DMS153 treated with DMSO at 0.1 percent for 48 hours (cell line): ENCODE measurements around the gene LHPP.
"Not testable (repeated sequence)": the region's sequence is repeated elsewhere in the genome, so short reads cannot be mapped to it uniquely, and the experiment has no call there.

Experiments used
- DNase-seq: peaks from one replicate; lab custom pipeline; 2025; ENCODE audit not compliant: unreplicated experiment; lab: John Stamatoyannopoulos, UW

LHPP gene, protein sequence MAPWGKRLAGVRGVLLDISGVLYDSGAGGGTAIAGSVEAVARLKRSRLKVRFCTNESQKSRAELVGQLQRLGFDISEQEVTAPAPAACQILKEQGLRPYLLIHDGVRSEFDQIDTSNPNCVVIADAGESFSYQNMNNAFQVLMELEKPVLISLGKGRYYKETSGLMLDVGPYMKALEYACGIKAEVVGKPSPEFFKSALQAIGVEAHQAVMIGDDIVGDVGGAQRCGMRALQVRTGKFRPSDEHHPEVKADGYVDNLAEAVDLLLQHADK

DNA sequence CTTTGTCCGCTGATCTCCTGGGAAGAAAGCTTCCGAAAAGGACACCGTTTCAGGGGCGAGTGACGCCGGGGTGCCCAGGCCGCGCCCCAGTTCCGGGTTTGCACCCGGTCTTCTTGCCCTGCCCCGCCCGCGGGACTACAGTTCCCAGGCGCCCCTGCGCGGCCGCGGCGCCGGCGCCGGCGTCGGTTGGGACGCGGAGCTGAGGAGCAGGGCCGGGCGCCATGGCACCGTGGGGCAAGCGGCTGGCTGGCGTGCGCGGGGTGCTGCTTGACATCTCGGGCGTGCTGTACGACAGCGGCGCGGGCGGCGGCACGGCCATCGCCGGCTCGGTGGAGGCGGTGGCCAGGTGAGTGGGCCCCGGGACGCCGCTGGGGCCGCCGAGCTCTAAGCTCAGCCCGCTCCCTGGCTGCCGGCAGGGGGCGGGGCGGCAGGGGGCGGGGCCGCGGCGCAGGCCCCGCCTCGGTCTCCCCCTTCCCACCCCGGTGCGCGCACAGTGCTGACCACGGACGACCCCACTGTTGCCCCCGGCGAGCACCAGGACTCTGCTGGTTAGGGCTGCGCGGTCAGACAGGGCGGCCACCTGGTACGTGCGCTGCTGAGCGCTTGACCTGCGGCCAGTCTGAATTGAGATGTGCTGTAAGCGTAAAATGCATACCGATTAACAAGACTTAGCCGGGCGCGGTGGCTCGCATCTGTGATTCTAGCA, at the start of gene LHPP:
Gene LHPP (plus strand): TSS at position 182 of the 706 bp plus-strand sequence. CDS start 40 bp downstream, at position 222.
- DNase-seq, result peak; percentile 53

DNA sequence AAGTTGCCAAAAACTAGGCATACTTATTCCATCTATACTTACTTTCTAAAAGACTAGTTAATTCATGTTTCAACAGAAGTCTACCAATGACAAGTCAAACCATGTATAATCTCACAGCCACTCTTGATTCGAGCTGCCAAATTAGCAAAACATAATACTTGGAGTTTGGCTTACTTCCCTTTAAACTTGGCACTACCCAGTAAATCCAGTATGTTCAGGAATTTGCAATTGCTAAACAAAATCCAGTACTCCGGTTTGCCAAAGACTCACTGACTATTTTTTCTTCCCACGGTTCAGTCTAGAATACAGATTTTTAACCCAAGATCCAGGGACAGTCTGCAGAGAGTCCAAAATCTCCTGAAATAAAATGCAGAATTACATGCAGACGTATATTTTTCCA, 47.5 kb upstream of the LHPP start:
- no peak for DNase-seq

DNA sequence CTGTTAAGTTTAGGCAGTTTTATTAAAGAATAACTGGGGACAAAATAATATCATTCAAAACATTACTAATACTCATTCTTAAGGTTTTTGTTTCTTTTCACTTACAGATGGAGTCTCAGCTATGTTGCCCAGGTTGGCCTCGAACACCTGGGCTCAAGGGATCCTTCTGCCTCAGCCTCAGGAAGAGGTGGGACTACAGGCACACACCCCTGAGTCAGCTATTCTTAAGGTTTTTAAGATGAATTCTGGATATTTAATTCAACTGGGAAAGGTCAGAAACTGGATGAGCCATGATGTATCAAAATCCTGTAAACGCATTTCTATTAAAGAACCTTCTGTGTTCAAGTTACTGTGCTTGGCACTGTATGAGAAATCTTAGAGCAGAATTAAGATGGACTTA, 46.4 kb upstream of the LHPP start:
- no peak for DNase-seq

DNA sequence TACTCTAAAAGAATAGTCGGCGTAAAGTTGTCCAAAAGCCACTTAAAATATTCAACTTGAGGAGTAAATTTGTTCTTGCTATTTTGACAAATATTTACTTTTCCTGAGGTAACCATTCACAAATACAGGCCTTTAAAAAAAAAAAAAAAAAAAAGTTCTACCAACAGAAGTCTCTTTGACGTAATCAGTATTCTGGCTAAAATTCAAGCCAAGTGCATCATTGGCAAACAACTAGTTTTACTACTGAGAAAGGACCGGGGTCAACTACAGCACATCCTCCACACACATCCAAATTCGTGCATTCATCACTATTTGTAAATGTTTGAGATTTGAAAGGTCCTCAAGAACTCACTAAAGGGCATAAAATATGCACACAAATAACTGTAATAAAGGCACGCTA, 44.9 kb upstream of the LHPP start:
- no peak for DNase-seq

DNA sequence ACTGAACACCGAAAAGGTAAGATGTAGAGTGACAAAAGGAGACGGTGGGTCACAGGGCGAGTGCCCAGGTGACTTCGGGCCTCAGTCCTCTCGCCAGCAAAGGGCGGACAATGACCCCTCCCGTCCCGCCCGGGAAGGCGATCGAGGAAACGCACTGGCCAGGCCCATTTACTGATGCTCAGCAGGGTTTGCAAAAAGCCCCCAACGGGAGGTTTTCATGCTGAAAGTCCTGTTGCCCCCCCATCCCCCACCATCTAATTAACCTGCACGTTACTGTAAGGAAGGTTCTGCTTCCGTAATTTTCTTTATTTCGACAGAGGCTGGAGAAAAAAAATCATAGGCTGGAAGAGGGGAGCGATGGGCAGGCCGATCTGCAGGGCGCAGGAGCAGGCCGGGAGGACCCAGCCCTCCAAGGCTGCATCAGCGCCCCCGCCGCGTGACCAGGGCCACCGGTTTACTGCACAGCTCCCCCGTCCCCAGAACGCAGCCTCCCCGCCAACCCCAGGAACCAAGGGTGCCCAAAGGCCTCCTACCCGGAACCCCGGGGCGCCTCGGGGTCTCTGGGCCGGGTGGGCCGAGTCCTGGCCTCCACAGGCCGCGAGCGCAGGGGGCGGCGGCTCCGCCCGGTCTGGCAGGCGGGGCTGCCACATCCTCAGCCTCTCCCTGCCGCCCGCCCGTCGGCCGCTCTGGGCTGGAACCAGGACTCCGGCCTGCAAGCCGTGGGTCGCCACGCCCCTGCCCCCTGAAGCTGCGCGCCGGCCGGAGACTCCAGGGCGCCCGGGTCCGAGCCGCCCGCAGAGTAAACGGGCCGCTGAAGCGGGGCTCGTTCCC, 43.5 kb upstream of the LHPP start:
- no peak for DNase-seq

DNA sequence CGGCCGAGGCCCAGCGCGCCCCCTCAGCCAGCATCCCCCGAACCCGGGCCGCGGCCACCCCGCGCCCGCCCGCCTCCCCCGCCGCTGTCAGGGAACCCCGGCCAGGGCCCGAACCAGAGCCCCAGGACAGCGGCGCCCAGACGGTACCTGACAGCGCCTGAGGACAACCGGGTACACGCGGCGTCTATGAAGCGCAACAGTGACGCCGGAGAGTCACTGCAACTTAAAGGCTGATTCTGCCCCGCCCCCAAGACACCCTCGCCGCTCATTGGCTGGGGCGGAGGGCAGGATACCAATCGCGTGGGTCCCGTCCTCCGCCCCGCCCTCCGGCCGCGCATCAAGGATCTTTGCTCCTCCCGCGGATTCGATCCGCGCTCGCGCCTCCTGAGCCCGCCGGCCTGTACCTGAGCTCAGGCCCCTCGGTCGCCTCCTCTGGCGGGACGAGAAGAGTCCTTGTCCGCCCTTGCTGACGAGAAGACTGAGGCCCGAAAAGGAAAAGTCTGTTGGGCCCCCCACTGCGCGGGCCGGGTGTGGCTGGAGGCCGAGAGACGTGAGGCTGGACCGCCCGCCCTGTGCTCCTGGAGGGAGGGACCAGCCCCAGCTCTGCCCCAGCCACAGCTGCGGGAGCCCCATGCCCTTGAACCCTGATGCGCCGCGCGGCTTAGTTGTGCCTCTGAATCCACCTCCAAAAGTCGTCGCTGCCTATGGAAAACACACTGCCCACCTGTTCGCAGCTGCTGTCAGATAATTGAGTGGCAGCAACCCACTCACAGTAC, 42.7 kb upstream of the LHPP start, which contains the start of gene OAT:
Gene OAT (minus strand): TSS at position 198 of the 776 bp plus-strand sequence. CDS start 6,752 bp downstream, outside the sequence.
- DNase-seq, result peak; percentile 91

DNA sequence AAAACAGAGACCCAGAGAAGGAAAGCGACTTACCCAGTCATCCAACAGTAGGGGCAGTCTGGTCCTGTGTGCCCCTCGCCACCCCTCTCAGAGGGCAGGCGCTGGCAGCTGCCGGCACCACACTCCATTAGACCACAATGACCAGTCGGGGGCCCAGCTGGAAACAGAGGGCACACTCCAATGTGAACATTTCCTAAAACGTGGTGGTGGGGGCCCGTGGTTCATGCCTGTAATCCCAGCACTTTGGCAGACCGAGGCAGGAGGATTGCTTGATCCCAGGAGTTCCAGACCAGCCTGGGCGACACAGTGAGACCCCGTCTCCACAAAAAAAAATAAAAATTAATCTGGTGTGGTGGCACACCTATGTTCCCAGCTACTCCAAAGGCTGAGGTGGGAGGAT, 42.0 kb upstream of the LHPP start:
- no peak for DNase-seq

DNA sequence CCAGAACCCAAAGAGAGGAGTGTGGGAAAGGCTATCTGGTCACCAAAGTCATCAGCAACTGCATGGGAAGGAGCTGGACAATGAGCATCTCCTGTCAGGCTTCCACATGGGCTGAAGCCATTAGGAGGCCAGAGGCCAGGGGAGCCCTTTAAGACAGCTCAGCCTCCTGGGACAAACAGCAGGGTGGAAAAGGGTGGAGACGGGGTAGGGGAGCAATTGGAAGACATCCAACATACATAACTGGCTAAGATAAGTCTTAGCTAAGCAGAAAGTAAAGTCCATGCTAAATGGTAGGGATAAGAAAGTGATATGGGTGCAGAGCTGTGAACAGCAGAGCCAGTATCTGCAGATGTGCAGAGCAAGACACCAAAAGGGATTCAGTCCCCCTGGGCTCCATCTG, 41.4 kb upstream of the LHPP start:
- no peak for DNase-seq

DNA sequence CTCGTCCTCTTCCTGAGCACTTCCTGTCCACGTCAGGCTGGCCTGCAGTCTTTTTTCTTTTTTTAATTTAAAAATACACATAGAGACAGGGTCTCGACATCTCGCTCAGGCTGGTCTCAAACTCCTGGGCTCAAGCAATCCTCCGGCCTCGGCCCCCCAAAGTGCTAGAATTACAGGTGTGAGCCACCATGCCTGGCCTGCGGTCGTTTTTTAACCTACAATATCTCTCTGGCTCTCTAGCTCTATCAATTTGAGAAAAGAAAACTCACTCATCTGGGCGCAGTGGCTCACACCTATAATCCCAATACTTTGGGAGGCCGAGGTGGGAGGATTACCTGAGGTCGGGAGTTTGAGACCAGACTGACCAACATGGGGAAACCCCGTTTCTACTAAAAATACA, 38.9 kb upstream of the LHPP start:
- DNase-seq, result no peak

DNA sequence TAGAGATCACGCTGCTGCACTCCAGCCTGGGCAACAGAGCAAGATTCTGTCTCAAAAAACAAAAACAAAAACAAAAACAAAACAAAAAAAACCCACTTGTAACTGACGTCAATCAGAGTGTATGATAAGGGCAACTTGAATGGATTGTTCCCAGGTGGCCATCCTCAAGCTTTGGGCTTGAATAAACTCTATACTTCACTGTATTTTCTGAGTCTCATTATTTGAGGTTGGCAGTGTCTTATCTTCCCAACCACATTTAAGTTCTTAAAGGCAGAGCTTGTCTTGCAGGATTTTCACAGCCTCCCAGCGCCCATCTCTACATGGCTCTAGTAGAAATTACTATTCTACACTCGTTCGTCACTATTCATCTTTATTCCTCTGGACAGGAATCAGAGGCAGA, 37.8 kb upstream of the LHPP start:
- no peak for DNase-seq

DNA sequence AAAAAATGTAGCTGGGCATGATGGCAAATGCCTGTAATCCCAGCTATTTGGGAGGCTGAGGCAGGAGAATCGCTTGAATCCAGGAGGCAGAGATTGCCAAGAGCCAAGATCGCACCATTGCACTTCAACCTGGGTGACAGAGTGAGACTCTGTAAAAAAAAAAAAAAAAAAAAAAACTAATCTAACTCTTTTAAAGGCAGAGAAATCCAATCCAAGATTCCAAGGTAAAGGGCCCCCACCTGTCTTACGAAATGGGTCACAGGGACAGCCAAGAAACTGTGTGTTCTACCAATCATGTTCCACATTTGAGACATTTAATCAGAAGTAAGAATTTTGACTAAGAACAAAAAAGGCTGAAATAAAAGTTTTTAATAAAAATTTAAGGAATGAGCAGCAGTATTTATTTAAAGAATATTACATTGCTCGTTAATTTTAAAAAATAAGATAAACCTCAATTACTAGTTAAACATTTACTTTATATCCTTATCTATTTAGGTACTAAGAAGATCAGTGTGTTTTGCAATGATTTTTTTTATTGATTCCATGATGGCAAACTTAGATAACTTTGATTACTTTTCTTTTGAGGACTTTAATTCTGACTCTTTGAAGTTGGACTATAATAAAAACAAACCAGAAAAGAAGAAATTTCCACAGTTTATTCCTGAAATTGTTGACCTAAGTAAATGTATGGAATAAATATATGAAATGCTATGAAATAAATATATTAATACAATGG, 36.2 kb upstream of the LHPP start:
- no peak for DNase-seq

DNA sequence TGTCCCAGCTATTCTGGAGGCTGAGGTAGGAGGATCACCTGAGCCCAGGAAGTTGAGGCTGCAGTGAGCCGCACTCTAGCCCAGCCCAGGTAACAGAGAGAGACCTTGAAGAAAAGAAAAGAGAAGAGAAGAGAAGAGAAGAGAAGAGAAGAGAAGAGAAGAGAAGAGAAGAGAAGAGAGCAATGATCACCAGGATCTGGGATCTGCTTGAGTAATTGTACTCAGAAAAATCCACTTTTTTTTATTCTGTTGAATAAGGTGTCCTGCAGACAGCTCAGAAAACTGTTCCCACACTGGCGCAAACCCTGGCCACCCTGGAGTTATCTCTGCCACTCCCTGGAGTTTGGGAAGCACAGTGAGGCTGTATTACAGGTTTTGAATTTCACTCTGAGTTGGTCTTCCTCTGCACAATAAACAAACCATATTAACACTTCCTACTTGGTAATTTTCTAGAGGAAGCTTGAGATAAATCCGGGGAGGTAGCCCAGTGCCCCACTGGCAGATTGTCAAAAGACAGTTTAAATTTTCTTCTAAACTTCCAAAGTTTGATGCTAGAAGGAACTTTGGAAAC, 33.3 kb upstream of the LHPP start:
- no peak for DNase-seq

DNA sequence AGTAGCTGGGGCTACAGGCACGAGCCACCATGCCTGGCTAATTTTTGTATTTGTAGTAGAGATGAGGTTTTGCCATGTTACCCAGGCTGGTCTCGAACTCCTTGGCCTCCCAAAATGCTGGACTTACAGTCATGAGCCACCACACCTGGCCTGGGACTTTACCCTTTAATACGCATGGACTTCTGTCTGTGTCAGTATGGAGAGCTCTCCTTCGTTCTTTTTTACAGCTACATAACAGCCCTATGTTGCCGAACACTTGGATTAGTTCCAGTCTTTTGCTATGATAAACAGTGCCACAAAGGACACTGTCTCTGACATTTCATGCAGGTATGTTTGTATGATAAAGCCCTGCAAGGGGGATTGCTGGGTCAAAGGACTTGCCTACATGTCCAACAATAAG, 32.0 kb upstream of the LHPP start:
- no peak for DNase-seq

DNA sequence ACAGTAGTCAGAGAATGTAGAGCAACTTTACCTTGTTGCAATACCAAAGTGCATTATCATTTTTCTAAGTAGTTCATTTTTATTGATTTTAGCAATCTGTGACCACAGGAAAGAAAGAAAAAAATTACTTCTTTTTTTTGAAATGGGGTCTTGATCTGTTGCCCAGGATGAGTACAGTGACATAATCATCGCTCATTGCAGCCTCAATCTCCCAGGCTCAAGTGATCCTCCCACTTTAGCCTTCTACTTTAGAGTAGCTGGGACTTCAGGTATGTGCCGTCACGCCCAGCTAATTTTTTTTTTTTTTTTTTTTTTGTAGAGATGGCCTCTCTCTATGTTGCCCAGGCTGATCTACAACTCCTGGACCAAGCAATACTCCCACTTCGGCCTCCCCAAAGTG, 31.5 kb upstream of the LHPP start:
- no peak for DNase-seq

DNA sequence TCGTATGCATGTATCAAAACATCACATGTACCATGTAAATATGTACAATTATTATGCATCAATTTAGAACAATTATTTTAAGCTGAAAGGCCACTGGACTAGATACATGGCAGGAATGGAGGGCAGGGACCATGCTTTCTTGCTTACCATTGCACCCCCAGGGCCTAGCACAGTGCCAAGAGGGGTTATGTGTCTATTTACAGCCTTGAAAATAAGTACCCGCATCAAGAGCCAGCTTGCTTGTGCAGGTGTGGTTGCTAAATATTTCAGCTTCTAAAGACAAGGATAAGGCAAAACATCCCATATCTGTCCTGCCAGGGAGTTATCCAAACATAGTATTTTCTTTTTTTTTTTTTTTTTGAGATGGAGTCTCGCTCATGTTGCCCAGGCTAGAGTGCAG, 28.2 kb upstream of the LHPP start:
- no peak for DNase-seq

DNA sequence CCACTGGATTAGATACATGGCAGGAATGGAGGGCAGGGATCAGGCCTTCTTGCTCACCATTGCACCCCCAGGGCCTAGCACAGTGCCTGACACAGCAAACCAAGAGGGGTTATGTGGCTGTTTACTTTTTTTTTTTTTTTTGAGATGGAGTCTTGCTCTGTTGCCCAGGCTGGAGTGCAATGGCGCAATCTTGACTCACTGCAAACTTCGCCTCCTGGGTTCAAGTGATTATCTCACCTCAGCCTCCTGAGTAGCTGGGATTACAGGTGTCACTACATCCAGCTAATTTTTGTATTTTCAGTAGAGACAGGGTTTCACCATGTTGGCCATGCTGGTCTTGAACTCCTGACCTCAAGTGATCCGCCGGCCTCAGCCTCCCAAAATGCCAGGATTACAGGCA, 25.9 kb upstream of the LHPP start:
- DNase-seq, result not testable (repeated sequence)

DNA sequence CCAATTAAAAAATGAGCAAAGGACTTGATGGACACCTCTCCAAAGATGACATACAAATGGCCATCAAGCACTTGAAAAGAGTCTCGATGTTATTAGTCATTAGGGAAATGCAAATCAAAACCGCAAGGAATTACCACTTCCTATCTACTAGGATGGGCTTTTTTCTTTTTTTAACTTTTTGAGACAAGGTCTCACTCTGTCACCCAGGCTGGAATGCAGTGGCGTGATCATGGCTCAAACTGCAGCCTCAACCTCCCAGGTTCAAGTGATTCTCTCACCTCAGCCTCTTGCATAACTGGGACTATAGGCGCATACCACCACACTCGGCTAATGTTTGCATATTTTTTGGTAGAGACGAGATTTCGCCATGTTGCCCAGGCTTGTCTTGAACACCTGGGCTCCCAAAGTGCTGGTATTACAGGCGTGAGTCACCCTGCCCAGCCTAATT, 25.4 kb upstream of the LHPP start:
- no peak for DNase-seq

DNA sequence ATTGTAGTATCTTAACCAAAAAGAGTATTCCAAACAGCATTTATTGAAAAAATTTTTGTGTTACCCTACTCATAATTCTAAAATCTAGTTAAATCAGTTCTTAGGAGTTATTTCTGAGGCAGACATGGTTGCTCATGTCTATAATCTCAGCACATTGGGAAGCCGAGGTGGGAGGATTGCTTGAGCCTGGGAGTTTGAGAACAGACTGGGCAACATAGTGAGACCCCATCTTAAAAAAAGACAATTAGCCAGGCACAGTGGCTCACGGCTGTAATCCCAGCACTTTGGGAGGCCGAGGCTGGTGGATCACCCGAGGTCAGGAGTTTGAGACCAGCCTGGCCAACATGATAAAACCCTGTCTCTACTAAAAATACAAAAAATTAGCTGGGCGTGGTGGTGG, 19.9 kb upstream of the LHPP start:
- DNase-seq, result not testable (repeated sequence)

DNA sequence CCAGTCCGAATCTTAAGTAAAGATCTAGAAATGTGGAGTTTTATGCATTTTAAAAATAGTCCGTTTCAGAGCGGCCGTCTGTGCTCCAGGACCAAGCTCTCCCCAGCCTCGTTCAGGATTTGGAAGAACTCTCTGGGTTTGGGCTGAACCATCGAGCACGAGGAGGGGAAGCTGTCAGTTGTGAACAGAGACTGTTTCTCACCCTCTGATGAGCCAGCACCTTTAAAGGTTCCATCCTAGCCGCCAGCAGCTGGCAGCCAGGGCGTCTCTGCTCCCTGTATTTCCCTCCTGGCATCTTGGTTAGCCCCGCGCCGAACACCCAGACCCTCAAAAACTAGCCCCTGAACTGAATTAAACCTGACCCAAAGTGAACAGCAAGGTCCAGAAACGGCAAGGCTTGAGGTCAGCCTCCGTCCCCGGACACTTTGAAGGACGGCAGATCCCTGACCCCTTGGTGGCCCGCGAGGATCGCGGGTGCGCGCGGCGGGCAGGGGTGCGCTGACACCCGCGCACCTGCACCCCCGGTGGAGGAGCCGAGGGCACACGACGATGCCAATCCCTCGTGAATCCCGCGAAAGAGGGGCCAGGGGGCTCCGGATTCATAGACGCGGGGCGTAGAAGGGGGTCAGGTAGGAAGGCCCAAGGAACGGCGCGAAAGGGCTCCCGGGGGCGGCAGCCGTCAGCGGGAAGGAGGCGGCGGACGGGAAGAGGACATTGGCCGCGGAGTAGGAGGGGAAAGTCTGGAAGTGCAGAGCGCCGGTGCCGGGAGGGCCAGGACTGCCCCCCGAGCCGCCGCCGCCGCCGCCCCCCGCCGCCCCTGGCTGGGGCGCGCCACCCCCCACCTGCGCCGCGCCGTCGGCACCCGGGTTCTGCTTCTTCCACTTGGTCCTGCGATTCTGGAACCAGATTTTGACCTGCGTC, 14.5 kb upstream of the LHPP start:
- DNase-seq, result no peak
